HG03432 (cell line): ENCODE results near the gene SH3GL1.
A peak's percentile ranks its signal among the peaks of the same experiment; 100 is the strongest.

Experiments used
- ATAC-seq: cut with Tn5 transposase; IDR thresholded peaks from one replicate; pipeline ENCODE4 v1.9.1; 2021; ENCODE audit warnings: mild to moderate bottlenecking, moderate library complexity; ENCODE audit not compliant: unreplicated experiment

SH3GL1 gene

GRCh38 chr19:4400135-4400936, at the start of gene SH3GL1:
Gene SH3GL1, minus strand, starts transcription at chr19:4400547. Its CDS starts 179 bp downstream, at chr19:4400368.
- peak; percentile 62 for ATAC-seq

- no peak for ATAC-seq
These were observed 49.3 kb upstream of the SH3GL1 start for GRCh38 chr19:4449639-4450028.

- ATAC-seq: no peak
These were observed 48.8 kb upstream of the SH3GL1 start for GRCh38 chr19:4449022-4449638.

GRCh38 chr19:4448147-4448985, 48.0 kb upstream of the SH3GL1 start:
- no peak for ATAC-seq

GRCh38 chr19:4447327-4448146, 47.2 kb upstream of the SH3GL1 start:
- ATAC-seq: no peak

GRCh38 chr19:4446704-4447200, 46.4 kb upstream of the SH3GL1 start:
- no peak for ATAC-seq

GRCh38 chr19:4445963-4446703, 45.8 kb upstream of the SH3GL1 start:
- ATAC-seq: no peak

- no peak for ATAC-seq
These were observed 44.7 kb upstream of the SH3GL1 start for GRCh38 chr19:4444765-4445741.

GRCh38 chr19:4443966-4444764, 43.8 kb upstream of the SH3GL1 start:
- ATAC-seq: no peak

- ATAC-seq: no peak
These were observed 42.8 kb upstream of the SH3GL1 start for GRCh38 chr19:4443188-4443587.

- no peak for ATAC-seq
These were observed 42.4 kb upstream of the SH3GL1 start for GRCh38 chr19:4442819-4443146.

- ATAC-seq: no peak
These were observed 41.9 kb upstream of the SH3GL1 start for GRCh38 chr19:4441994-4442818.

GRCh38 chr19:4439243-4439642, 38.9 kb upstream of the SH3GL1 start:
- no peak for ATAC-seq

GRCh38 chr19:4437103-4437502, 36.8 kb upstream of the SH3GL1 start:
- ATAC-seq: no peak

GRCh38 chr19:4436231-4436630, 35.9 kb upstream of the SH3GL1 start:
- no peak for ATAC-seq

- no peak for ATAC-seq
These were observed 34.0 kb upstream of the SH3GL1 start for GRCh38 chr19:4434391-4434790.

- ATAC-seq: no peak
These were observed 32.7 kb upstream of the SH3GL1 start for GRCh38 chr19:4432918-4433506.
